Measurements from ENCODE around the gene MON1A. TPM values are rescaled to one million over a fixed set of nuclear protein-coding genes. Genes with fewer than 3 reads are reported as not detected.

Gene MON1A
- total RNA-seq, 1 donor from 2014 or later: 7.9 TPM

DNA sequence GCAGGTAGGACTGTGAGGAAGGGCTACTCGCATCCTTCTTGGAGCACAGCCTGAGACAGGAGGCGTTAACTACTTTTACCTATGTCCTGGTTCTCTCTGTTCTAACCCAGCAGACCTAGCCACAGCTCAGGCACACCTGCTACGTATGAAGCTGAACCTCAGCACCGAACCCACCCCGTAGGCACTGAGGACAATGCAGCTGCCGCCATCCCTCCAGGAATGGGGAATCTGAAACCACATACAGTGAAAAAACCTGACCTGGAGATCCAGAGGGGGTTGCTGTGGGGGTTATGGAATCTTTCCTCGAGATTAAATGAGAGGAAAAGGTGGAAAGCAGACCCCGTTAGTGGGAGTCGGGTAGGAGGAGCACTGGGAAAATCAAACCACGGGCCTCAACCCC is 40.3 kb downstream of the MON1A start:
- no peak for DNase-seq (ENCODE audit: low read depth in 2 of 2)

DNA sequence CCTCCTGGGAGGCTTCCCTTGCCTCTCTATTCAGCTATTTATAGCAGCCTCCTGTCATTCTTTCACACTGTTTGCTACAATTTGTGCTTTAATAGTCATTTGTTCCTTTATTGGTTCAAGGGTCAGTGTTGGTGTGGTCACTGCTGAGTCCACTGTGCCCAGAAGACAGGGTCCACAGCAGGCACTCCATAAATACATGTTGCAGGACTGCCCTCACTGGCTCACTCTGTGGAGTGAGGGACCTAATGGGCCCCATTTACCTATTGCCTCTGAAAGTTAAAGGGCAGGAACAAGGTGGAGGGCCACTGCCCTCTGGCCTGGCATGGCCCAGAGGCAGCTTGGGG is 42.7 kb downstream of the MON1A start:
- no peak for DNase-seq (ENCODE audit: low read depth in 2 of 2)

DNA sequence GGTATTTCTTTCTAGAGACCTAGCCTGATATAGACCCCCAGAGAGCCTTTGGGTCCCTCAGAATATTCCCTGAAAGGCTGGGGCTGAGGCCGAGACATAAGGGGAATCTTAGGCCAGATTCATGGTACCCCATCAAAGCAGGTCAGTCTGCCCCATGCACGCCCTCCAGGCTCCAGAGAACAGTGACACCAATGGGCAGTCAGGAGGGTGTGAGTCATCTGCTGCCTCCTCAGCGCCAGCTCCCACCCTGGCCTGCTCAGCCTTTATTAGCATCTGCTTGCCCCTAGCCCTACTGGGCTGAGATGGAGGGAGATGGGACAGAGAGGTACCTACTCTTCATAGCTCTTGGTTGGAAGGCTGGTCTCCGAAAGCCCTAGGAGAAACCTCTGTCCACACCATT is 45.6 kb downstream of the MON1A start:
- no peak for DNase-seq (ENCODE audit: low read depth in 2 of 2)

DNA sequence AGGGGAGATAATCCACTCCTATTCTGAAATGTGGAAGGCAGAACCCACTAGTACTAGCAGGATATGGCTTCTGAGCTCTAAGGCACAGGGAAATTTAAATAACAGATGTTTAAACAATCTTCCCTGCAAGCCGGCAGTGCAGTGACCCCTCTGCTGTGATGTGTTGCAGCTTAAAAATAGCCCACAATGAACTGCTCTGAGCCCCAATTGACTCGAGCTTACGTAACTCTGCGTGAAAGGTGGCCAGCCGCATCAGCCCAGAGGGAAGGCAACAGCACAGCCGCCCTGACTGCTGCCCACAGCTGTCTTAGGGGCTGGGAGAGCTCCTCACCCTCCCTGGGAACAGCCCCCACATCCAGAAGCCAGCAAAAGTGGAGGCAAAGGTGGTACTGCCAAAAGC is 47.4 kb downstream of the MON1A start:
- no peak for DNase-seq (ENCODE audit: low read depth in 2 of 2)

DNA sequence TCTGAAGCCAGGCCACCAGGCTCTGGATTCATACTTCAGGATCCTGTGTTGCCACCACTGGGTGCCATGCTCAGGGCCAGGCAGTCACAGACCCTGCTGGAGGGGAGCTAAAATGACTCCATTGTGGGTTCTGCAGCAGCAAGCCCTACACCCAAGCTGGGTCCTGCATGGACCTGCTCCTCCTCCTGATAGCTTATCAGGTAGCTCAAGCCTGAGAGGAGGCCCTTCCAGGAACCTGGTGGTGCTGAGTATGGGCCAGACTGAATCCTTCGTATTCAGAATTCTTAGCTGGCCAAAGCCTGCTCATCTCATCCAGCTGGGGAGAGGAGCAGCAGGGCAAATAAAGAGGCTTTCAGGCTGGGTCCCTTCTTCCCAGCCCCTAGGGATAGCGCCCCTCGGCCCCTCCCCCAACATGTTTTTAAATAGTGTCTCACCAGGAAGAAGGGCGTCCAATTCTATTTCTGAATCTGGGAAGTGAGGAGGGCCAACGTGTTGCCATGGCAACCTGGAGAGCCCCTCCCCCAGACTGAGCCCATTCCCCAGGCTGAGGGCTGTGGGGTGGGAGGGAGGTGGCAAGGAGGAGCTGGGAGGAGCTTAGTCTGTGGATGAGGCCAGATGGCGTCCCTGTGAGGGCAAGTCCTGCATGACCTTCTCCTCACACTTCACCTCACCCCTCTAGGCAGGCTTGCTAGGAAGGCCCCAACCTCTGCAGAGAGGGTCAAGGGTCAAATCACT is 48.9 kb downstream of the MON1A start:
- DNase-seq (ENCODE audit: low read depth in 2 of 2): no peak

DNA sequence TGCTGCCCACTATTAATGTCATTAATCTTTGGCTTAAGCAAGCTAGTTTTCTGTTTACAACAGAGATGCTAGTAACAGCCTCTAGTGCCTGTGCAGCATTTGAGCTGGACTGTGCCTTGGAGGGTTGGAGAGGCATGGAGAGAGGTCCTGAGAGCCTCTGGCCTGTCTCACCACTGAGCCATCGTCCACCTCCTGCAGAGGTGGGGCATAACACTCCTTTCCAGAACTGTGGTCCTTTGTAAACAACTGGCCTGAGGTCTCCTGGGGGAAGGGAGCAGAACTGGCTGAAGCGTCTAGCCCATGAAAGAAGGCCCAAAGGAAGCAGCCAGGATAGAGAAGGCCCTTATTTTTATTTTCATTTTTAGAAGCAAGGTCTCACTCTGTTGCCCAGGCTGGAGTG is 49.9 kb downstream of the MON1A start:
- no peak for DNase-seq (ENCODE audit: low read depth in 2 of 2)

DNA sequence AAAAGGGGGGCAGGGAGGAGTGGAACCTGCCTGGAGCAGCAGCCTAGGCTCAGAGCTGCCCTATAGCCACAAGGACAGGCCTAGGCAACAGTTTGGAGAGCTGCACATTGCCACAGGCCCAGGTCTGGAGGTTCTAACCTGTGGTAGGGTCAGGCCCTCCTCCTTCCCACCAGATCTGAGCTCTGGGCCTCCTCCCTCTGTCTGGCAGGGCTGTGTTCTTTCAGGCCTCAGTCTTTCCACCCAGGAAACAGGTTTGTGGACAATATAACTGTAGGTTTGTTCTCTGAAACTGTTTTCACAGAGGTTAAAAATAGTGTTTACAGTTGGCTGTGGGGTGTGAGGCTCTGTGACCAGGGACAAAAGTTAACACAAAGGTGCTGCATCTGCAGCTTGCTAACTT is 50.9 kb downstream of the MON1A start:
- DNase-seq (ENCODE audit: low read depth in 2 of 2): no peak

DNA sequence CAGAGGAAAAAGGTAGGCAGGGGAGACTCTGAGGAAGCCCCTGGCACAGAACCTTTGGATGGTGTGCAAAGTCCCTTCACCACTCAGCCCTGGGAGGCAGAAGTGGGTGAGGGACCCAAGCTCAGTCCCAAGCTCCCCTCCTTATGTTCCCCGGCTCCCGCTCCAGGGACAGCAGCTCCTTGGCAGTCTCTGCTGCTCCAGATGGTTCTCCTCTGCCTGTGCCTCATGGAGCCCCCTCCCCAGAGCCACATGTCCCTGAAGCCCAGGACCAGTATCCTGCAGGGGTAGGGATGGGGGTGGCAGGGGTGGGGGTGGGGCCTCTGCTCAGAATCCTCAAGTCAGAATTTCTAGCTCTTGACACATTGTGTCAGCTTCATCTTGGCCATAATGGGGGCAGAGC is 51.9 kb downstream of the MON1A start:
- DNase-seq (ENCODE audit: low read depth in 2 of 2): no peak

DNA sequence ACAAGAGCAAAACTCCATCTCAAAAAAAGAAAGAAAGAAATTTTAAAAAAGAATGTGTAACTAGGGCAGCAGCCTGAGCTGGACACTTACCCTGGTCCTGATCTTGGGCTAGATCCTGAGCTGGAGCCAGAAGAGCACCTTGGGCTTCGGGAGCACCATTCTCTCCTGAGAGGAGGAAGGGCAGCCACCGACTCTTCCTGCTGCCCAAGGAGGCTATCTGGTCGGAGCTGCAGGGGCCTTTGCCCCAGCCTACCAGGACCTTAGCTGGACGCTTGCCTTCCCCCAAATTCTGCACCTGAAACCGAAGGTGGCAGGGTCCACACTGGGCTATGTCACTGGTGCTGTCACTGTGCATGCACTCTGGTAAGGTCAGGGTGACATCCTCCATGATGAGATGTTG is 53.0 kb downstream of the MON1A start:
- DNase-seq (ENCODE audit: low read depth in 2 of 2): no peak

DNA sequence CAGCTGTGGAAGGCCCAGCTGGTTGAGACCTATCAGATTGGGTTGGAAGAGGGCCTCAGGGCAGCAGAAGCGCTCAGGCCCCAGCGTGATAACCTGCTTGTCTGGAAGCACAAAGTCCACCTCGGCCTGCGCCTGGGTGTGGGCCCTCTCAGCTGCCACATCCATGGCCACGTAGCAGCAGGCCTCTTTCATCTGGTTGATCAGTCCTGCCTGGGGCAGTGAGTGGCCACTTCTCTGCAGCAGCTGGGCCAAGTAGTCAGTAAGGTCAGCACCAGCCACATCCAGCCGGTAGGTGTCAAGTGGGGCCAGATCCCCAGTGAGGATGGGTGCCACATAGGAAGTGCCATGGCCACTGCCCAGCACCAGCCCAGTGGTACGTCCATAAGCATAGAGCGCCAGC is 56.0 kb downstream of the MON1A start:
- DNase-seq (ENCODE audit: low read depth in 2 of 2): no peak

DNA sequence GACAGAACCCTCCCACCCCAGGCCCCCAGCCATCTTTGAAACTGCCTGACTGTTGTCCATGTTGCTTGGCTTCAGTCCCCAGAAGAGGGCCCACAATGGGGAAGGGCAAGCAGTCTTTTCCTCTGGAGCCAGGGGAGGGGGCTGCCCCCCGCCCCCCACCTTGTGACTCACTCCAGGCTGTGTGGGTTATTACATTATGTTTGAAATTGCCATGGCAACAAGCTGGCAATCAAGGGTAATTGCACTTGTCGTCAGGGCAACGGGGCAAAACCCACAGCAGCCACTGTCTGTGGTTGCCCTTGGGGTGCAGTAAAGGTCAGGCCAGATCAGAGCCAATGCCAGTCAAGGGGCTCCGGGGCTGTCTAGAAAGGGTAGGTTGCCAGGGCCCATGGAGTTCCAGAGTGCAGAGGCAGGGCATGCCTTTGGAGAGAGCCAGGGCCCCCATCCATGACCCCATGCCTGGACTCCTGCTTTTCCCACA is 56.8 kb downstream of the MON1A start:
- no peak for DNase-seq (ENCODE audit: low read depth in 2 of 2)

DNA sequence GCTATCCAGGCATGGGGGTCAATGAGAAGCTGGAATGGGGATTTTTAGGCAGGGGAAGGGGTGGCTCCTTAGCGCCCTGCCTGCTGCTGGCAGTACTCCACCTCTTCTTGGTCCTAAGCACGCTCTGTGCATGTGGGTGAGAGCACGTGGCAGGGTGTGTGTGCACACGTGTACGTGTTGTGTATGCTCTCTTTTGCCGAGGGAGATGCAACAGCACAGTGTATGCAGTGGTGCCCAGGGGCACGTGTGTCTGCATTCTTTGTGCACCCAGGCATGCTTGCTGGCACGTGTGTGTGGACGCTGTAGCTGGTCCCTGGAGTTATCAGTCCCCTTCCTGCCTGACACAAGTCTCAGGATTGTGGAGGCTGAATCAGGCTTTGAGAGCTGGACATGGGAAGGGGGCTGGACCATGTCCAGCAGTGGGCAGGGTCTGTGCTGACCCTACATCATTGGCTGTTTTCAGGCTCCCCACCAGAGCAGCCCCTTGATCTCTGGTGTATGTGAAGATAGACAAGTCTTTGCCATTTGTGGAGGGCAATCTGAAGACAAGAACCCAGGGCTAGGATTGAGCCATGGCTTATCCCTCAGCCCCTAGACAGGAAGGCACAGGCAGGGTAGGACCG is 58.0 kb downstream of the MON1A start:
- no peak for DNase-seq (ENCODE audit: low read depth in 2 of 2)

DNA sequence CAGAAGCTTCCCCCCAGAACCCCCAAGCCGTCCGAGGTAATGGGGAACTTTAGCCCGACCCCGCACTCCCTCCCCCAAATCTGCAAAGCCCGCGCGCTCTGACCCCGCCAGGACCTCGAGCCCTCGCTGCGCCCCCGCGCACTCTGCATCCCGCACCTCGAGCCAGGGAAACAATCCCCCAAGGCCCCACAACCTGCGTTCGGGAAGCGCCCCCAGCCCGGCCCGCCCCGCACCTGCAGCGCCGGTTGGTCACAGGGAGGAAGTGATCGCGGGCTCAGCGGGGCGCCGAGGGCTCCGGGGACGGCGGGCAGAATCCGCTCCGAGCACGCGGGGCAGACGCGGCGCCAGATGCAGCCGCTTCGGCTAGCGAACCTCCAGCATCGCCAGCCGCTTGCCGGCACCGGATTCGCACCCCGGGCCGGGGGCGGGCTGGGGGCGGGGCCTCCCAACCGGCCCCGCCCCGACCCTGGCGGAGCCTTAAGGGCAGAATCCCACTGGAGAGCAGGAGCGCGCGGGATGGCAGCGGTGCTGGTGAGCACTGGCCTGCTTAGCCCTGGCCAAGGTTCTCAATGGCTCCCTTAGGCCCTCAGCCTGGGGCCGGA is 60.0 kb downstream of the MON1A start, which contains the start of gene CAMKV:
TSS of gene CAMKV (minus strand) at position 382 of the 602 bp plus-strand sequence. CDS start 7,518 bp downstream, outside the sequence.
- DNase-seq (ENCODE audit: low read depth in 2 of 2): no peak

DNA sequence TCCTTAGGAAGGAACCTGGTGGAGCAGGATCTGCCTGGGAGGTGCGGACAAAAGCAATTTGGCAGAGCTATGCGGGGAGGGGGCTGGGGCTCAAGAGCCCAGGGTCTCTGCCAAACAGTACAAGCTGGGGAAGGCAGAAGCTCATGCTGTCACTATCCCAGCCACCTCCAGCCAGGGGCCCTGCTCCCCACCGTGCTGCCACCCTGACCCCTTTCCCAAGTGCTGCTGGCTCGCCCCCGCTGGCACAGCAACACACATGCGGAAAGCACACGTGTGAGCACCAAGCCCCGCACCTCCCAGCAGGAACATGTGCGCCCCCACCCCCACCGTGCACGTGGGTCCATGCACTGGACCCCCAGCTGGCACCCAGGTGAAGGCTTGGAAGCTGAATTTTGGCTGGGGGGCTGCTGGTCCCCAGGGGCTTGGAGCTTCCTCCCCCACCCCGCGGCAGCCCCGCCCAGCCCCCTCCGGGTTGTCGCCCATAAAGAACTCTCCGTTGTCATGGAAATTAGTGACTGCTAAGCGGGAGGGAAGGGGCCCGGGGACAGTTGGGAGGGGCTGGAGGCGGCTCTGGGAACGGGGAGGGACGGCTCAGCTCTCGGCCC is 60.6 kb downstream of the MON1A start:
- no peak for DNase-seq (ENCODE audit: low read depth in 2 of 2)

DNA sequence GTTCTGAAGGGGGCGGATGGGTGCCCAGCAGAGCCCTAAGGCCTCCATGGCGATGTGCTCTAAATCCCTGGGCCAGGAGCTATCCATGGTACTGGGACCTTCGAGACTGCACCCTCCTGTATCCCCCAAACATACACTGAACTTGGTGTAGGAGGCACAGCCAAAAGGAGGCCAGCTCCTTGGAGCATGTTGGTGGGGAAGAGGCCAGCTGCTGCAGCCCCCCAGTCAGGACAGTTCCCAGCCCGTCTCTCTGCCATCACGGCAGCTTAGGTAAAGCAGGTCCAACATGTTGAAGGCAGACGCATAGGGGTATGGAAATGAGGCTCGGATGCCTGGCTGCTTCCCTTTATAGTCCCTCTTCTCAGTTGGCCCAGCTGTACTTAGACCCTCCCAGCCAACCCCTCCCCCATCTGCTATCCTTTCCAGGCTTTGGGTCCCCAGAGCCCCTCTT is 61.7 kb downstream of the MON1A start:
- peak; percentile 41 to 46 for DNase-seq (ENCODE audit: low read depth in 2 of 2)

DNA sequence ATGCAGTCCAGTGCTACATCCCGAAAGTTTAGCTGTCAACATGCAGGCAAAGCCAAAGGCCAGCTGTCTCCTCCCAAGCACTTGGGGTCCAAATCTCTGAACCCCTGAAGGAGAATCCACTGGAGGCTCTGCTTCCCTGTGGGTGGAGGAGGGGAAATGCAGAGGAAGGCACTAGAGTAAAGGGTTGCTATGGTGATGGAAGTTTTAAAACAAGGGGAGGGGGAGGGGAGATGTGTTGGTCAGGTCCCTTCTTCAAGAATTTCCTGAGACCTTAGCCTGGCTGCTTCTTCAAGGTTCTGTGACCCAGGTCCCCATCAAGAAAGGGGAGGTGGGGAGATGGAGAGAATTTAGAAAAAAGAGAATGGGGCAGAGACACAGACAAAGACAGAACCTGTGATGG is 62.2 kb downstream of the MON1A start:
- DNase-seq (ENCODE audit: low read depth in 2 of 2): no peak

DNA sequence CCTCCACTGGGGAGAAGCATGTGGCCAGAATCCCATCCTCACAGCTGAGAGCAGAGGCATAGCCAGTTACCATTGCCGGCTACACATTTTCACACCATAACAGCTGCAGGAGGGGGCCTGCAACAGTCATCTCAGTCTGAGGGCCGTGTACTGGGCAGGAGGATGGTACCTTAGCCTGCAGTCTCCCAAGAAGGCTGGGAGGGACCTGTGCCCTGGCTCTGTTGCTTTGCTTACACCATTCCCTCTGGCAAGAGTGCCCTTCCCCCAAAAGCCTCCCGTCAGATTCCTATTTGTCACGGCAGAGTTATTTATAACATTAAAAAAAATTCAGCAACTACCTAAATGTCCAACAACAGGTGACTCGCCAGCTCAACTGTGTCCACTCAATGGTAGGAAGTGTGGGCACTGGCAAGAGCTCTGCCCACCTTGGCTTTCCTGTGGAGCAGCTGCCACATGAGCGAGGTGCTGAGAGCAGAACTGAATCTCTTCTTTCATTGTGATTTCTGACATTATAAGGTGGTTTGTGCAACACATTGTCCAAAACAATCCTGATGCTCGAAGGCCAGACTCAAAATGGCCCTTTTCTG is 64.3 kb downstream of the MON1A start:
- DNase-seq (ENCODE audit: low read depth in 2 of 2): no peak

DNA sequence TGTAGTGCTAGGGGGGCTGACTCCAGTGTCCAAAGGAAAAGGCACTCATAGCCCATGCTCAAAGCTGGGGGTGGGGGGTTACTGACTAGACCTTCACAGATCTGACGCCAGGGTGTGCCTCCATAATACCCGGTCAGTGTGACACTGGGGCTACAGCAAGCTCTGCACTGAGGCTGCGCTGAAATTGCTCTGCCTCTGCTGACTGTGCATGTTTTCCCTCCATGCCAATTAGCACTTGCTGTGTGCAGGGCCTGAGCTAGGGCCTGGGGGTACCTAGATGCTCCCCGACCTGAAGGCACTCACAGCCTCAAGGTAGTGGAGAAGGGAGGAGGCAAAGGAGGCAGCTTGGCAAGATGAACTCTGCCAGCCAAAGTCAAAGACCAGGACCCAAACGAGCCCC is 65.1 kb downstream of the MON1A start:
- DNase-seq (ENCODE audit: low read depth in 2 of 2): no peak

DNA sequence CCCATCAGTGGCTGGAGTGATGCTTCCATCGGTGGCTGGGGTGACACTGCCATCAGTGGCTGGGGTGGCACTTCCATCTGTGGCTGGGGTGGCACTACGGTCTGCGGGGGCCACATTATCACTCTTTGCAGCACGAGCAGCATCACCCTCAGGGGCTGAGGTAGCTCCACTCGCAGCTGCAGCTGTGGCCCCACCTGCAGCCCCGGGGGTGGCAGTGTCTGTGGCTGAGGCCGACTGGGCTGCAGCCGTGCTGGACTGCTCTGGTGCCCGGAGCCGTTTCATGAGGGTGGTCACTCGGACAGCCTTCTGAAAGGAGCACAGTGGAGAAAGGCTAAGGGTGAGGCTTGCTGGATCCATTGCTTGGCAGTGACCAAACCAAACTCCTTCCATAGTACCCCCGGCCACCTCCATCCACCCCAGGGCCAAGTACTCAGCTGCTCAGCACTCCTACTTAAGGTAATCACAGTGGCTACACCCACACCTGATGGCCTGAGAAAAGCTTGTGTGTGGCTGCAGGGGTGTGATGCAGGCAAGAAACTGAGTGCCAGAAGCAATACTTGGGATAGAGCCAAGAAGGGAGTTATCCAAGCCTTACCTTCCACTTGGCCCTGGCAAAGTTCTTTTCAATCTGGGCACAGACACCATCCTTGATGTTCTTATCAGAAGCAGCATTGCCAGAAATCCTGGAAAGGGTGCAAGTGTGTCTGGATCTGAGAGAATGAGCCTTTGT is 69.9 kb downstream of the MON1A start:
- DNase-seq (ENCODE audit: low read depth in 2 of 2): no peak

Measured in lung microvascular endothelial cell (primary cell).